ENCODE results near the gene MEAK7.

Gene MEAK7

DNA sequence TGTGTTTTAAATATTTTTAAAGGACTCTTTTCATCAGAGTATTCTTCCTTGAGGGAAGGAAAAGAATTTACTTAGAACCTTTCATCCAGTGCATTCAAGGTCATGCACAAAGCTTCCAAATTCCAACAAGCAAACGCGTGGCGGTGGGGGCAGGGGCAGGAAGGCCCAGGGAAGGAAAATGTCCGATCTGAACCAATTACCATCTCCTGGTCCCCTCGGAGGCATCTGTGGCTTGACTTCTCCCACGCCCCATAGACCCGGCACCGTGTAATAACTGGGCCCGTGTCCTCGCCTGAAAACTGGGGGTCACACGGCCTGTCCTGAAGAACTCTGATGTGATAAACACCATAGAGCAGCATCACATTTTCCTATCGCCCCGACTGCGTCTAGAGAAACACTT is 18.3 kb downstream of the MEAK7 start:
- Histone ChIP-seq H3K36me3 (ENCODE audit: insufficient read depth, low read length) (peaks cover 32% of the 10 kb centered on the region), H3K4me1 (ENCODE audit: control insufficient read depth, insufficient read depth, low read length, unreplicated experiment) (no peaks in the 10 kb centered on the region), H3K27me3 (ENCODE audit: insufficient read depth, low read length) (no peaks in the 10 kb centered on the region), H3K79me2 (ENCODE audit: control insufficient read depth, insufficient read depth, low read length, unreplicated experiment) (peaks cover 4% of the 10 kb centered on the region), H3K4me3 (ENCODE audit: low read depth, low read length) (no peak overlapping the region), H2AFZ (ENCODE audit: low read length, unreplicated experiment) (no peak overlapping the region), H3K27ac (ENCODE audit: low read depth, low read length) (no peak overlapping the region)

GRCh38 chr16:84485255-84486010 is 19.0 kb downstream of the MEAK7 start:
- H2AFZ ChIP-seq (ENCODE audit: low read length, unreplicated experiment), result no peak overlapping the region
- peaks cover 29% of the 10 kb centered on the region for H3K36me3 ChIP-seq (ENCODE audit: insufficient read depth, low read length)
- H3K27me3 ChIP-seq (ENCODE audit: insufficient read depth, low read length), result no peaks in the 10 kb centered on the region
- peaks cover 4% of the 10 kb centered on the region for H3K79me2 ChIP-seq (ENCODE audit: control insufficient read depth, insufficient read depth, low read length, unreplicated experiment)
- H3K4me1 ChIP-seq (ENCODE audit: control insufficient read depth, insufficient read depth, low read length, unreplicated experiment), result no peaks in the 10 kb centered on the region
- no peak overlapping the region for H3K27ac ChIP-seq (ENCODE audit: low read depth, low read length)
- no peak overlapping the region for H3K4me3 ChIP-seq (ENCODE audit: low read depth, low read length)

DNA sequence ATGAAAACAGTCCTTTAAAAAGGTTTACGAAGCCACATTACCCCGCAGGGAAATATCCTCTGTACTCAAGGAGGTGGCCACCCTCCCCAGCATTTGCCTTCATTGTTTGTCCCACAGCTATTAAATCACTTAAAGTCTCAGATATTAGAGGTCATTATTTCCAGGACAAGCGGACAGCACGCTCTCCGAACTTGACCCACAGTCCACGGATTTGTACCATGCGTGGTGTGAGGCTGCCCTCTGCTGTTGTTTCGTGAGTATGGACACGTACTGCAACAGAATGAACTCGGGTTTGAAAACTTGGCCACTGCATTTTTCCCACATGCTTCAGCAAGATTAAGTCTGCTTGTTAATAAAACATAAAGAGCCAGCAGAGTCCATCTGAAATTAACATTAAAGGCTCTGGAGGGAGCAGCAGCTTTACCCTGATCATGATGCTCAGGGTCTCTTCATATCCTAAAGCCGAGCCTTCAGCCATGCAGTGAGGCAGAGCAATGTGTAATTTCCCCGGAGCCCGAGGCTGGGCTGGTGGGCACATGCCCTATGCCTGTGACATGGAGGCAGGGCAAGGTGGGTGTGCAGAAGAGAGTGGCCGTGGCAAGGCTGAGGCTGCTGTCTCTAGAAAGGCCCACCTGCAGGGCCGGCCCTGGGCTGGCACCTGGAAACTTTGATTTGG is 19.7 kb downstream of the MEAK7 start:
- Histone ChIP-seq H3K36me3 (ENCODE audit: insufficient read depth, low read length) (peaks cover 24% of the 10 kb centered on the region; the same call in 1 of the 2 replicates), H2AFZ (ENCODE audit: low read length, unreplicated experiment) (no peak overlapping the region)

GRCh38 chr16:84483882-84484565 is 20.4 kb downstream of the MEAK7 start:
- Histone ChIP-seq H2AFZ (ENCODE audit: low read length, unreplicated experiment) (no peak overlapping the region), H3K4me3 (ENCODE audit: low read depth, low read length) (no peak overlapping the region), H3K27ac (ENCODE audit: low read depth, low read length) (no peak overlapping the region), H3K36me3 (ENCODE audit: insufficient read depth, low read length) (peaks cover 18% of the 10 kb centered on the region; the same call in 1 of the 2 replicates), H3K27me3 (ENCODE audit: insufficient read depth, low read length) (no peaks in the 10 kb centered on the region), H3K4me1 (ENCODE audit: control insufficient read depth, insufficient read depth, low read length, unreplicated experiment) (peaks cover 2% of the 10 kb centered on the region), H3K79me2 (ENCODE audit: control insufficient read depth, insufficient read depth, low read length, unreplicated experiment) (no peaks in the 10 kb centered on the region)

More for the DNA sequence above, 19.7 kb downstream of the MEAK7 start:
- no peaks in the 10 kb centered on the region for H3K4me1 ChIP-seq (ENCODE audit: control insufficient read depth, insufficient read depth, low read length, unreplicated experiment)
- H3K79me2 ChIP-seq (ENCODE audit: control insufficient read depth, insufficient read depth, low read length, unreplicated experiment), result peaks cover 2% of the 10 kb centered on the region
- no peaks in the 10 kb centered on the region for H3K27me3 ChIP-seq (ENCODE audit: insufficient read depth, low read length)
- H3K4me3 ChIP-seq (ENCODE audit: low read depth, low read length), result no peak overlapping the region
- no peak overlapping the region for H3K27ac ChIP-seq (ENCODE audit: low read depth, low read length)

DNA sequence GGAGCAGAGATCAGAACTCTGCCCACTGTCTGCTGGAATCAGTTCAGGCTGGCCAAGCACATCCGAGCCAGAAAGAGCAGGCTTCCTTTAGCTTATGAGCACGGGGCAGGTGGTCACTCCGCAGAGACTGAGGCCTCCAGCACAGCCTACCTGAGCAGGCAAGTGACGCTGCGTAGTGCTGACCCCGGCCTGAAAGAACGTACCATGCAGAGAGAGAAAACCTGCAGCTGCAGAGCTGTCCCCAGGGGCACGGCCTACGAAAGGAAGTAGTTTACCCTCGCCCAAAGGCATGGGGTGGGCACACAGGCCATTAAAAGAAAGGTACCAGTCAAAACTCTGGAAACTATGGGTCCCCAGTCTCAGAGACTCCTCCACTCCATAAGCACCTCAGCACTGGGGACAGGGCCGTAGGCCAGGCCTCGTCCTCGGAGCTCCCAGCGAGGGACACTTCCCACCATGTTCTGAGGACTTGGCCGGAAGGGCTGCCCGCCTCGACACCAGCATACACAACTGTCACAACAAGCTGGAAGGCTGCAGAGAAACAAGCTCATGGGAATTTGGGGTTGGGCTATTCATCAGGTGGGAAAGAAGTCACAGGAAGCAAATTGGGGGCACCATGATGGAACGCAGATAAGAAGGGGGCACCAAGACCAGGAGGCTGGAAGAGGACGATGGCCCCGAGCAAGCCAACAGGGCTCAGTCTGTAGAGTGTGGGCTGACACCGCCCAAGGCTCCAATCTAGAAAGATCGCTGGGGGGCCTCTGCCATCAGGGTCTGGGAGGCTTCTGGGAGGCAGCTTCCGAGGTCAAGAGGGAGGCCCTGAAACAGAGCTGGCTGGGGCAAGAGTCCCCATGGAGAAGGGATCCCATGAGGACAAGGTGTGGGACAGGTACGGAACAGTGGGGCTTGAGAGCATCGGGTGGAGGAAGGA is 21.2 kb downstream of the MEAK7 start:
- H2AFZ ChIP-seq (ENCODE audit: low read length, unreplicated experiment), result no peak overlapping the region
- H3K36me3 ChIP-seq (ENCODE audit: insufficient read depth, low read length), result peaks cover 11% of the 10 kb centered on the region; the same call in 1 of the 2 replicates
- peaks cover 10% of the 10 kb centered on the region for H3K4me1 ChIP-seq (ENCODE audit: control insufficient read depth, insufficient read depth, low read length, unreplicated experiment)
- H3K27me3 ChIP-seq (ENCODE audit: insufficient read depth, low read length), result no peaks in the 10 kb centered on the region
- no peak overlapping the region for H3K27ac ChIP-seq (ENCODE audit: low read depth, low read length)
- H3K79me2 ChIP-seq (ENCODE audit: control insufficient read depth, insufficient read depth, low read length, unreplicated experiment), result no peaks in the 10 kb centered on the region
- no peak overlapping the region for H3K4me3 ChIP-seq (ENCODE audit: low read depth, low read length)

GRCh38 chr16:84482001-84482891 is 22.2 kb downstream of the MEAK7 start:
- Histone ChIP-seq H3K79me2 (ENCODE audit: control insufficient read depth, insufficient read depth, low read length, unreplicated experiment) (peaks cover 3% of the 10 kb centered on the region), H3K4me1 (ENCODE audit: control insufficient read depth, insufficient read depth, low read length, unreplicated experiment) (peaks cover 16% of the 10 kb centered on the region), H3K36me3 (ENCODE audit: insufficient read depth, low read length) (peaks cover 10% of the 10 kb centered on the region; the same call in 1 of the 2 replicates), H3K4me3 (ENCODE audit: low read depth, low read length) (no peak overlapping the region), H3K27me3 (ENCODE audit: insufficient read depth, low read length) (no peaks in the 10 kb centered on the region), H3K27ac (ENCODE audit: low read depth, low read length) (no peak overlapping the region), H2AFZ (ENCODE audit: low read length, unreplicated experiment) (no peak overlapping the region)

GRCh38 chr16:84481051-84481735 is 23.3 kb downstream of the MEAK7 start:
- Histone ChIP-seq H2AFZ (ENCODE audit: low read length, unreplicated experiment) (no peak overlapping the region), H3K36me3 (ENCODE audit: insufficient read depth, low read length) (peaks cover 9% of the 10 kb centered on the region; the same call in 1 of the 2 replicates), H3K27me3 (ENCODE audit: insufficient read depth, low read length) (no peaks in the 10 kb centered on the region), H3K4me1 (ENCODE audit: control insufficient read depth, insufficient read depth, low read length, unreplicated experiment) (peaks cover 16% of the 10 kb centered on the region), H3K79me2 (ENCODE audit: control insufficient read depth, insufficient read depth, low read length, unreplicated experiment) (peaks cover 7% of the 10 kb centered on the region), H3K27ac (ENCODE audit: low read depth, low read length) (no peak overlapping the region), H3K4me3 (ENCODE audit: low read depth, low read length) (no peak overlapping the region)

DNA sequence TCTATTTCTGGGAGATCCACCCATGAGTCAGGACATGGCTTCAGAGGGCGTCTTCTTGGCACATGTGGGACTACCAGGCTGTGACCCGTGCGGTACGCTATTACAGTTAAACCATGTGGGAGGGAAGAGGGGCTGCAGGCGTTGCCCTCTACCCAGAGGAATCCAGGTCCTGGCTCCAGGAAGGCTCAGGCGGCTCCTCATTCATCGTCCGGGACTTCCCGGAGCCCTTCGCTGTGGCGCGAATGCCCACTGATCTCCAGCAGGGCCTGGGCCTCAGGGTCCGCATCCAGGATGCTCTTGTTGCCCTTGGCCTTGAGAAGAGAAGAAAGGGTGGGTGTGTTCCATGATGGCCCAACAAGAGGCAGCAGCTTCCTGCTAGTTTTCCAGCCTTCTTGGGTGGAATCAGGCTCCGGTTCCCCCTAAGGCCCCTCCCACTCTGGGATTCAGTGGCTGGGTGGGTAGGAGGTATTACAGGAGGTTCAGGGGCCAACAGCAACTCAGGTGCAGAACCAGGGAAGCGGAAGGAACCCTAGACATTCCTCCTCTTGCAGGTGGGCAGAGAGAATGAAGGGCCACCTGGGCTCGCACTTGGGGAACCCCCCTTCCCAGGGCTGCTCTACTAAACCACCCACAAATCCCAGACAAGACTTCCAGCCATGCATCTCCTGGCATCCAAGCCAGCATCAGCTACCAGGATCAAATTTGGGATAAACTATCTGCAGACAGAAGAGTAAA is 24.6 kb downstream of the MEAK7 start:
- Histone ChIP-seq H2AFZ (ENCODE audit: low read length, unreplicated experiment) (no peak overlapping the region), H3K4me1 (ENCODE audit: control insufficient read depth, insufficient read depth, low read length, unreplicated experiment) (peaks cover 16% of the 10 kb centered on the region), H3K4me3 (ENCODE audit: low read depth, low read length) (no peak overlapping the region), H3K27ac (ENCODE audit: low read depth, low read length) (no peak overlapping the region), H3K36me3 (ENCODE audit: insufficient read depth, low read length) (peaks cover 8% of the 10 kb centered on the region; the same call in 1 of the 2 replicates), H3K27me3 (ENCODE audit: insufficient read depth, low read length) (no peaks in the 10 kb centered on the region), H3K79me2 (ENCODE audit: control insufficient read depth, insufficient read depth, low read length, unreplicated experiment) (peaks cover 7% of the 10 kb centered on the region)
